Ishikawa (cell line): ENCODE data around the gene NPTX1.
A peak's percentile ranks its signal among the peaks of the same experiment; 100 is the strongest.

ENCODE experiments used
- CEBPB ChIP-seq: IDR thresholded peaks from 2 replicates; pipeline ENCODE4 v1.6.1; 2012
- CREB1 ChIP-seq: IDR thresholded peaks from 2 replicates; pipeline ENCODE4 v1.6.1; 2012; ENCODE audit warnings: low read depth
- EGR1 ChIP-seq: IDR thresholded peaks from 2 replicates; pipeline ENCODE4 v1.6.1; 2012
- EP300 ChIP-seq: IDR thresholded peaks from 2 replicates; pipeline ENCODE4 v1.6.1; 2012; ENCODE audit warnings: borderline replicate concordance
- FOXM1 ChIP-seq: IDR thresholded peaks from 2 replicates; pipeline ENCODE4 v1.6.1; 2012; ENCODE audit warnings: low read depth, borderline replicate concordance
- NFIC ChIP-seq: IDR thresholded peaks from 2 replicates; pipeline ENCODE4 v1.6.1; 2012
- RAD21 ChIP-seq: IDR thresholded peaks from 2 replicates; pipeline ENCODE4 v1.6.1; 2012; ENCODE audit warnings: low read depth
- REST ChIP-seq: IDR thresholded peaks from 2 replicates; pipeline ENCODE4 v1.6.1; 2012; ENCODE audit warnings: low read depth, mild to moderate bottlenecking
- TAF1 ChIP-seq: IDR thresholded peaks from 2 replicates; pipeline ENCODE4 v1.6.1; 2012; ENCODE audit warnings: low read depth, mild to moderate bottlenecking
- TCF12 ChIP-seq: IDR thresholded peaks from 2 replicates; pipeline ENCODE4 v1.6.1; 2012; ENCODE audit warnings: low read depth
- TEAD4 ChIP-seq: IDR thresholded peaks from 2 replicates; pipeline ENCODE4 v1.6.1; 2012
- YY1 ChIP-seq: IDR thresholded peaks from 2 replicates; pipeline ENCODE4 v1.6.1; 2012; ENCODE audit warnings: low read depth
- ZBTB7A ChIP-seq: IDR thresholded peaks from 2 replicates; pipeline ENCODE4 v1.6.1; 2012; ENCODE audit warnings: low read depth
- TF ChIP-seq, protein P1 (sequence below): IDR thresholded peaks from 2 replicates; pipeline ENCODE4 v1.6.1; 2012
- TF ChIP-seq, protein P2 (sequence below): IDR thresholded peaks from 2 replicates; pipeline ENCODE4 v1.6.1; 2012

NPTX1 gene

GRCh38 chr17:80441598-80442322 lies 34.6 kb downstream of the NPTX1 start:
- TF ChIP-seq, protein P1, sequence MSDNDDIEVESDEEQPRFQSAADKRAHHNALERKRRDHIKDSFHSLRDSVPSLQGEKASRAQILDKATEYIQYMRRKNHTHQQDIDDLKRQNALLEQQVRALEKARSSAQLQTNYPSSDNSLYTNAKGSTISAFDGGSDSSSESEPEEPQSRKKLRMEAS: no peak
- TF ChIP-seq EP300: no peak
- TF ChIP-seq RAD21: no peak
- TF ChIP-seq TEAD4: no peak
- TF ChIP-seq, protein P2, sequence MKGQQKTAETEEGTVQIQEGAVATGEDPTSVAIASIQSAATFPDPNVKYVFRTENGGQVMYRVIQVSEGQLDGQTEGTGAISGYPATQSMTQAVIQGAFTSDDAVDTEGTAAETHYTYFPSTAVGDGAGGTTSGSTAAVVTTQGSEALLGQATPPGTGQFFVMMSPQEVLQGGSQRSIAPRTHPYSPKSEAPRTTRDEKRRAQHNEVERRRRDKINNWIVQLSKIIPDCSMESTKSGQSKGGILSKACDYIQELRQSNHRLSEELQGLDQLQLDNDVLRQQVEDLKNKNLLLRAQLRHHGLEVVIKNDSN: no peak
- TF ChIP-seq REST: no peak
- no peak for TF ChIP-seq TAF1
- TF ChIP-seq YY1: no peak
- no peak for TF ChIP-seq EGR1
- no peak for TF ChIP-seq TCF12
- TF ChIP-seq CREB1: no peak
- no peak for TF ChIP-seq FOXM1
- no peak for TF ChIP-seq CEBPB
- no peak for TF ChIP-seq NFIC
- no peak for TF ChIP-seq ZBTB7A

DNA sequence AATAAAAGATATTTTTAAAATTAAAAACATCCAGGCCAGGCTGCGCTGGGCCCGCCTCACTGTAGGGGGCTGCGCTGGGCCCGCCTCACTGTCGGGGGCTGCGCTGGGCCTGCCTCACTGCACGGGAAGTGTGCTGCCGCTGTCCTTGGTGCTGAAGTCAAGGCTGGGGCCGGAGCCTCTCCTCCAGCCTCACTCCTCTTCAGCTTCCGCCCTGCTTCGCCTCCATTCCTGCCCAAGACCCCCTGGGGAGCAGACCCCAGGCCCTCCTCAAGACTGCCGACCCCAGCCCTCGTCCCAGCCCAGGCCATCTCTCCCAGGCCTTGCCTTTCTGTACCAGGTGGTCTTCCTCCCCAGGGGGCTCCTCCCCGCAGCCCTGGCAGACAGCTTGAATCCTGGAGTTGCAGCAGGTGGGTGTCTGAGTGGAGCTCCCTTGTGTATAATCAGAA lies 35.3 kb downstream of the NPTX1 start:
- TF ChIP-seq TAF1: no peak
- TF ChIP-seq CREB1: no peak
- no peak for TF ChIP-seq FOXM1
- TF ChIP-seq ZBTB7A: peak; percentile 84
- no peak for TF ChIP-seq NFIC
- TF ChIP-seq RAD21: peak; percentile 2; the same call in 1 of the 2 replicates
- peak; percentile 98 for TF ChIP-seq REST
- TF ChIP-seq TCF12: no peak
- TF ChIP-seq YY1: no peak

DNA sequence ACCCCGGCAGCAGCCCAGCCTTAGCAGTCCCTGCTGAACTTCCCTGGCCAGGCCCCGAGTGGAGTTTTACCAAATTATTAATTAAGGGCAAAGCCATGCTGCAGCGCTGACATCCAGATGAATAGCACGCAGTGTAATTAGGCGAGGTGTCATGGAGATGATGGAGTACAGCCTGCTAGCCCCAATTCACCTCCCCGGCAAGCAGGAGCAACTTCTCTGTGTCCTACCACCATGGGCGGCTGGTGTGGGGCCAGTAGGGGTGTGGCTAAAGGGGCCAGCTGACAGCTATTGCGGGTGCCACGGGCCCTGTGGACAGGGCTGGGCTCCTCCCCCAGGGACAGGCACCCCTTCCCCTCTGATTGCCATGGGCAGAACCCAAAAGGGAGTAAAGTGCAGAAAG lies 36.9 kb downstream of the NPTX1 start:
- TF ChIP-seq REST: no peak

DNA sequence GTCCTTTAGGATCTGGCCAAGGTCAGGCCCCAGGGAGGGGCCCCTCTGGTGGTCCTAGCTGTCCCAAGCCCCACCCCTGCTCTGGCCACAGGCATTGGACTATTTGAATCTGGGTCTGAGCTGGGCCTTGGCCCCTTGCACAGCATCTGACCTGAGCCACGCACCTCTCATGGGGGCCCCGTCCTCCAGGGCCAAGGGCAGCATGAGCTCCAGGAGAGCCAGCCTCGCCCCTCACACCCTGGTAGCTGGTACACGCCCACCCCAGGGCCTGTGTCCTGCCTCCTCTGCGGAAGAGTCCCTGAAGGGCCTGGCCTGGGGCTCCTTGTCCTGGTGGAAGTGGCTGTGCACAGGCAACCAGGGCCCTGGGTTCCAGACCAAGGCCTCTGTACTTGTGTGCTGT lies 37.6 kb downstream of the NPTX1 start:
- TF ChIP-seq RAD21: no peak
- TF ChIP-seq NFIC: no peak
- no peak for TF ChIP-seq CREB1

- TF ChIP-seq CREB1 (no peak), REST (no peak), TCF12 (no peak), YY1 (no peak), EGR1 (no peak), ZBTB7A (no peak), NFIC (no peak), FOXM1 (no peak)
- TF ChIP-seq, protein P2: no peak
- TF ChIP-seq, protein P1: no peak
Observed at GRCh38 chr17:80437532-80437931, 38.9 kb downstream of the NPTX1 start.
